GM19328 (cell line): Measurements from ENCODE around the gene SYNE2.
"Not testable (repeated sequence)": the region's sequence is repeated elsewhere in the genome, so short reads cannot be mapped to it uniquely, and the experiment has no call there.

Source experiments
- ATAC-seq: cut with Tn5 transposase; IDR thresholded peaks from one replicate; pipeline ENCODE4 v1.9.1; 2021; ENCODE audit warnings: mild to moderate bottlenecking, moderate library complexity; ENCODE audit not compliant: unreplicated experiment

SYNE2 gene

GRCh38 chr14:63852817-63853731 lies at the start of gene SYNE2:
Gene SYNE2 (plus strand): TSS chr14:63853004. CDS start chr14:63909149, 56,145 bp downstream.
- ATAC-seq = peak; percentile 88

- ATAC-seq = not testable (repeated sequence)
Observed at GRCh38 chr14:63803221-63803791, 49.5 kb upstream of the SYNE2 start.

GRCh38 chr14:63806064-63806463 lies 46.7 kb upstream of the SYNE2 start:
- not testable (repeated sequence) for ATAC-seq

- ATAC-seq = not testable (repeated sequence)
Observed at GRCh38 chr14:63811692-63812091, 41.1 kb upstream of the SYNE2 start.

GRCh38 chr14:63833728-63834127 lies 19.1 kb upstream of the SYNE2 start:
- ATAC-seq = no peak

- ATAC-seq = no peak
Observed at GRCh38 chr14:63840981-63841380, 11.8 kb upstream of the SYNE2 start.

GRCh38 chr14:63843796-63844195 lies 9.0 kb upstream of the SYNE2 start:
- no peak for ATAC-seq

- ATAC-seq = no peak
Observed at GRCh38 chr14:63848890-63849289, 3.9 kb upstream of the SYNE2 start.

- peak; percentile 5 for ATAC-seq
Observed at GRCh38 chr14:63852271-63852816, 460 bp upstream of the SYNE2 start.

- no peak for ATAC-seq
Observed at GRCh38 chr14:63853831-63854293, 1.1 kb downstream of the SYNE2 start.

- no peak for ATAC-seq
Observed at GRCh38 chr14:63854330-63854729, 1.5 kb downstream of the SYNE2 start.

GRCh38 chr14:63855281-63855680 lies 2.5 kb downstream of the SYNE2 start:
- ATAC-seq = no peak

GRCh38 chr14:63857466-63858030 lies 4.7 kb downstream of the SYNE2 start:
- no peak for ATAC-seq

- no peak for ATAC-seq
Observed at GRCh38 chr14:63860146-63860545, 7.3 kb downstream of the SYNE2 start.

- ATAC-seq = no peak
Observed at GRCh38 chr14:63862163-63862562, 9.4 kb downstream of the SYNE2 start.

- no peak for ATAC-seq
Observed at GRCh38 chr14:63863004-63863403, 10.2 kb downstream of the SYNE2 start.

GRCh38 chr14:63864775-63865174 lies 12.0 kb downstream of the SYNE2 start:
- ATAC-seq = not testable (repeated sequence)

- ATAC-seq = peak; percentile 31
Observed at GRCh38 chr14:63867933-63868921, 15.4 kb downstream of the SYNE2 start.

- peak; percentile 41 for ATAC-seq
Observed at GRCh38 chr14:63869940-63870752, 17.3 kb downstream of the SYNE2 start.

GRCh38 chr14:63870753-63871037 lies 17.9 kb downstream of the SYNE2 start:
- ATAC-seq = not testable (repeated sequence)
